DOHH2 (cell line): ENCODE results near the gene C1QBP.

Experiments used
- EZH2phosphoT487 ChIP-seq: fragments of 200-600 bp; sonication (generic); IDR thresholded peaks from 2 replicates; pipeline ENCODE4 v1.6.1; 2017; ENCODE audit warnings: borderline replicate concordance, mild to moderate bottlenecking, antibody characterized with exemption, low read length, moderate library complexity, mixed read lengths
- TF ChIP-seq, protein P1 (sequence below): fragments of 200-600 bp; sonication (generic); IDR thresholded peaks from one replicate; pipeline ENCODE4 v1.5.1; 2014; ENCODE audit warnings: antibody characterized with exemption, mild to moderate bottlenecking, low read depth, low read length; ENCODE audit not compliant: poor library complexity, severe bottlenecking

DNA sequence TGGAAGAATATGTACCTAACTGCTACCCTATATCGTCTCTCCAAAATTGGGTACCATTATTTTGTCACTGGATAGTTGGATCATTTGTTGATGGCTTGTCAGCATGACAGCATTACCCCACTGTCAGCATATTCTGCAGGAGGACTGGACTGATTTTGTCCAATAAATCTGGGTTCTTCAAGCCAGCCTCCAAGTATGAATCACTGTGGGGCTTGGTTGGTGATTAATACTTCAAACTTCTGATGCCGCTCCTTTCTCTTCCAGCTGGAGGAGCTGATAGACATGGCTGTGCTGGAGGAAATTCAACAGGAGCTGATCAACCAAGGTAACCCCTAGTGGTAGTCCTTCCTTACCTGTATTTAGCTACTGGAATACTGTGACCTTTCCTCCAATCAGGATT lies 16.4 kb downstream of the C1QBP start:
- TF ChIP-seq, protein P1, sequence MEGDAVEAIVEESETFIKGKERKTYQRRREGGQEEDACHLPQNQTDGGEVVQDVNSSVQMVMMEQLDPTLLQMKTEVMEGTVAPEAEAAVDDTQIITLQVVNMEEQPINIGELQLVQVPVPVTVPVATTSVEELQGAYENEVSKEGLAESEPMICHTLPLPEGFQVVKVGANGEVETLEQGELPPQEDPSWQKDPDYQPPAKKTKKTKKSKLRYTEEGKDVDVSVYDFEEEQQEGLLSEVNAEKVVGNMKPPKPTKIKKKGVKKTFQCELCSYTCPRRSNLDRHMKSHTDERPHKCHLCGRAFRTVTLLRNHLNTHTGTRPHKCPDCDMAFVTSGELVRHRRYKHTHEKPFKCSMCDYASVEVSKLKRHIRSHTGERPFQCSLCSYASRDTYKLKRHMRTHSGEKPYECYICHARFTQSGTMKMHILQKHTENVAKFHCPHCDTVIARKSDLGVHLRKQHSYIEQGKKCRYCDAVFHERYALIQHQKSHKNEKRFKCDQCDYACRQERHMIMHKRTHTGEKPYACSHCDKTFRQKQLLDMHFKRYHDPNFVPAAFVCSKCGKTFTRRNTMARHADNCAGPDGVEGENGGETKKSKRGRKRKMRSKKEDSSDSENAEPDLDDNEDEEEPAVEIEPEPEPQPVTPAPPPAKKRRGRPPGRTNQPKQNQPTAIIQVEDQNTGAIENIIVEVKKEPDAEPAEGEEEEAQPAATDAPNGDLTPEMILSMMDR: no peak
- TF ChIP-seq EZH2phosphoT487: no peak
